Vagina (tissue), 2 donors: ENCODE data around the gene DENND1A. TPM values are rescaled to one million over a fixed set of nuclear protein-coding genes. Genes with fewer than 3 reads are reported as not detected.
"Not testable (repeated sequence)": the region's sequence is repeated elsewhere in the genome, so short reads cannot be mapped to it uniquely, and the experiment has no call there.

Experiments used
- DNase-seq, 2 donors: peaks; one replicate each; pipeline ENCODE4 v3.0.0-alpha.2; 2017; ENCODE audit errors: extremely low spot score in 2 of 2
- H3K27ac ChIP-seq: fragments of 200-600 bp; sonication (generic); one replicate; pipeline ENCODE4 v1.5.1; 2019
- H3K27me3 ChIP-seq: fragments of 200-600 bp; sonication (generic); one replicate; pipeline ENCODE4 v1.5.1; 2019
- H3K36me3 ChIP-seq, 2 donors: fragments of 200-600 bp; sonication (generic); one replicate each; pipeline ENCODE4 v1.5.1; 2017 to 2019
- H3K4me1 ChIP-seq: fragments of 200-600 bp; sonication (generic); one replicate; pipeline ENCODE4 v1.5.1; 2019
- H3K4me3 ChIP-seq, 2 donors: fragments of 200-600 bp; sonication (generic); 1 replicate in 1 of 2; 2 replicates in 1 of 2; pipeline ENCODE4 v1.5.1; 2016 to 2019
- H3K9me3 ChIP-seq: fragments of 200-600 bp; sonication (generic); one replicate; pipeline ENCODE4 v1.5.1; 2019
- POLR2A ChIP-seq, 2 donors: fragments of 450-650 bp; IDR thresholded peaks; one replicate each; pipeline ENCODE4 v1.6.1; 2017; ENCODE audit warnings: antibody characterized with exemption in 2 of 2, mild to moderate bottlenecking in 2 of 2, moderate library complexity in 2 of 2
- POLR2AphosphoS5 ChIP-seq, 2 donors: sonication (generic); formaldehyde crosslinking; IDR thresholded peaks; one replicate each; pipeline ENCODE4 v1.9.0; 2017; ENCODE audit warnings: antibody characterized with exemption in 2 of 2, mild to moderate bottlenecking in 2 of 2, low read depth in 1 of 2; ENCODE audit not compliant: insufficient read depth in 1 of 2
- intact Hi-C: fragments of 100-400 bp; cut with DNase I; formaldehyde crosslinking; loops from one replicate; pipeline ENCODE4 v1.15.1; 2023
- total RNA-seq: library from RNA; depleted of rRNA; stranded (reverse); fragments of >200 nt; gene quantifications from one replicate; pipeline ENCODE4 v1.2.3, GENCODE V29; 2016
- TF ChIP-seq, protein P1 (sequence below), 3 experiments: fragments of 450-650 bp in 2 of 3; fragments of 200-600 bp in 1 of 3; sonication (generic) in 1 of 3; IDR thresholded peaks; one replicate each; pipeline ENCODE4 v1.5.1; 2017 to 2019; ENCODE audit warnings: antibody characterized with exemption in 3 of 3, mild to moderate bottlenecking in 2 of 3, moderate library complexity in 2 of 3

The DENND1A gene
- total RNA-seq, 1 donor from 2014 or later = 20.4 TPM

DNA sequence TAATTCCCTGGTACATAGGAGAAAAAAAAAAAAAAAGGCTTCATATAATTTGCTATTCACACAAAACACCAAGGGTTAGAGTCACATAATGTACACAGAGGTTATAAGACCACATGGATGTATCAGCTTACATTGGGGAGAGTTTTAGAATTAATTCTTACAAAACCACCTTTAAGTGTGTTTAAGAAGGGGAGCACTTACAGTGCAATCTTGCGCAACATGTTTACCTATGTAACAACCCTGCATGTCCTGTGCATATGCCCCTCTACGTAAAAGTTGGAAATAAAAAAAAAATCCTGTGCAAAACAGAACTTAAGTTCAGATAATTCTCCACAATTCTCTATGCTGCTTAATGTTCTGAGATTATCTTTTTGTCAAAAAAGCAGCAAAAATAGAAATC, 190.0 kb downstream of the DENND1A start:
- intact Hi-C loops = no loop called here
- Histone ChIP-seq H3K4me3 (no peak overlapping the region), H3K27me3 (no peaks in the 10 kb centered on the region), H3K4me1 (peaks cover 22% of the 10 kb centered on the region), H3K27ac (no peak overlapping the region), H3K36me3 (no peaks in the 10 kb centered on the region), H3K9me3 (no peaks in the 10 kb centered on the region)
- TF ChIP-seq, protein P1, sequence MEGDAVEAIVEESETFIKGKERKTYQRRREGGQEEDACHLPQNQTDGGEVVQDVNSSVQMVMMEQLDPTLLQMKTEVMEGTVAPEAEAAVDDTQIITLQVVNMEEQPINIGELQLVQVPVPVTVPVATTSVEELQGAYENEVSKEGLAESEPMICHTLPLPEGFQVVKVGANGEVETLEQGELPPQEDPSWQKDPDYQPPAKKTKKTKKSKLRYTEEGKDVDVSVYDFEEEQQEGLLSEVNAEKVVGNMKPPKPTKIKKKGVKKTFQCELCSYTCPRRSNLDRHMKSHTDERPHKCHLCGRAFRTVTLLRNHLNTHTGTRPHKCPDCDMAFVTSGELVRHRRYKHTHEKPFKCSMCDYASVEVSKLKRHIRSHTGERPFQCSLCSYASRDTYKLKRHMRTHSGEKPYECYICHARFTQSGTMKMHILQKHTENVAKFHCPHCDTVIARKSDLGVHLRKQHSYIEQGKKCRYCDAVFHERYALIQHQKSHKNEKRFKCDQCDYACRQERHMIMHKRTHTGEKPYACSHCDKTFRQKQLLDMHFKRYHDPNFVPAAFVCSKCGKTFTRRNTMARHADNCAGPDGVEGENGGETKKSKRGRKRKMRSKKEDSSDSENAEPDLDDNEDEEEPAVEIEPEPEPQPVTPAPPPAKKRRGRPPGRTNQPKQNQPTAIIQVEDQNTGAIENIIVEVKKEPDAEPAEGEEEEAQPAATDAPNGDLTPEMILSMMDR (IDR thresholded peaks at IDR 0.05) = no peak
- TF ChIP-seq POLR2AphosphoS5 (IDR thresholded peaks at IDR 0.05; ENCODE audit: insufficient read depth in 1 of 2, low read depth in 1 of 2) (no peak), POLR2A (IDR thresholded peaks at IDR 0.05) (no peak)
- DNase-seq = no peak

GRCh38 chr9:123739387-123739786, 190.5 kb downstream of the DENND1A start:
- intact Hi-C loops = no loop called here
- H3K27ac ChIP-seq = no peak overlapping the region
- no peak for DNase-seq
- no peaks in the 10 kb centered on the region for H3K36me3 ChIP-seq
- H3K9me3 ChIP-seq = no peaks in the 10 kb centered on the region
- H3K4me3 ChIP-seq = no peak overlapping the region
- H3K4me1 ChIP-seq = peaks cover 22% of the 10 kb centered on the region
- no peaks in the 10 kb centered on the region for H3K27me3 ChIP-seq
- TF ChIP-seq, protein P1 (IDR thresholded peaks at IDR 0.05) = no peak
- TF ChIP-seq POLR2A (IDR thresholded peaks at IDR 0.05) (no peak), POLR2AphosphoS5 (IDR thresholded peaks at IDR 0.05; ENCODE audit: insufficient read depth in 1 of 2, low read depth in 1 of 2) (no peak)

GRCh38 chr9:123738648-123739047, 191.3 kb downstream of the DENND1A start:
- Histone ChIP-seq H3K27ac (no peak overlapping the region), H3K27me3 (no peaks in the 10 kb centered on the region), H3K4me1 (peaks cover 22% of the 10 kb centered on the region), H3K36me3 (no peaks in the 10 kb centered on the region), H3K4me3 (no peak overlapping the region), H3K9me3 (no peaks in the 10 kb centered on the region)
- no peak for TF ChIP-seq POLR2AphosphoS5 (IDR thresholded peaks at IDR 0.05; ENCODE audit: insufficient read depth in 1 of 2, low read depth in 1 of 2)
- TF ChIP-seq, protein P1 (IDR thresholded peaks at IDR 0.05) = no peak
- TF ChIP-seq POLR2A (IDR thresholded peaks at IDR 0.05) = no peak
- intact Hi-C loops = no loop called here
- DNase-seq = no peak

DNA sequence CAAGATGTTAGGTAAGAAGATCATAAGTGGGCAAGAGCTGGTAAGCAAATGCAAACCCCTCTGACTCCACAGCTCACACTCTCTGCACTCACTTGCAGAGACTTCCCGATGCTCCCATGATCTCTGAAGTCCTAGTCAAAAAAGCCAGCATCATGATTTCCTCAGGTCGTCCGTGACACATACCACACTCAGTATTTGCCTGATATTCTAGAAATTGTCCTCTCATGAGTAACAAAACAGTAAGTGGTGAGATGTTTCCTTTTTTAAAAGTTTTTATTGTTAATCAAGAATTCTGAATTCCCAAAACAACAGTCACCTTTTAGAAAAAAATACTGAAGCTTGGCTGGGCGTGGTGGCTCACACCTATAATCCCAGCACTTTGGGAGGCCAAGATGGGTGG, 194.6 kb downstream of the DENND1A start:
- H3K4me3 ChIP-seq = no peak overlapping the region
- no peaks in the 10 kb centered on the region for H3K36me3 ChIP-seq
- no peaks in the 10 kb centered on the region for H3K27me3 ChIP-seq
- intact Hi-C loops = no loop called here
- no peaks in the 10 kb centered on the region for H3K4me1 ChIP-seq
- H3K27ac ChIP-seq = no peak overlapping the region
- DNase-seq = no peak
- TF ChIP-seq POLR2AphosphoS5 (IDR thresholded peaks at IDR 0.05; ENCODE audit: insufficient read depth in 1 of 2, low read depth in 1 of 2) = no peak
- TF ChIP-seq, protein P1 (IDR thresholded peaks at IDR 0.05) = no peak
- TF ChIP-seq POLR2A (IDR thresholded peaks at IDR 0.05) = no peak
- no peaks in the 10 kb centered on the region for H3K9me3 ChIP-seq

- H3K9me3 ChIP-seq, intact Hi-C loops, H3K4me1 ChIP-seq, H3K27me3 ChIP-seq, DNase-seq, H3K4me3 ChIP-seq, H3K36me3 ChIP-seq, H3K27ac ChIP-seq: not testable (repeated sequence)
Measured at GRCh38 chr9:123728571-123728970, 201.4 kb downstream of the DENND1A start.

GRCh38 chr9:123727332-123727731, 202.6 kb downstream of the DENND1A start:
- no peak for DNase-seq
- no peak overlapping the region for H3K27ac ChIP-seq
- H3K27me3 ChIP-seq = no peaks in the 10 kb centered on the region
- intact Hi-C loops = no loop called here
- H3K9me3 ChIP-seq = peaks cover 8% of the 10 kb centered on the region
- no peaks in the 10 kb centered on the region for H3K4me1 ChIP-seq
- TF ChIP-seq, protein P1 (IDR thresholded peaks at IDR 0.05) = no peak
- TF ChIP-seq POLR2A (IDR thresholded peaks at IDR 0.05) (no peak), POLR2AphosphoS5 (IDR thresholded peaks at IDR 0.05; ENCODE audit: insufficient read depth in 1 of 2, low read depth in 1 of 2) (no peak)
- H3K36me3 ChIP-seq = no peaks in the 10 kb centered on the region
- no peak overlapping the region for H3K4me3 ChIP-seq
